H1 (cell line): ENCODE data around the gene PRDM5. TPM values are rescaled to one million over a fixed set of nuclear protein-coding genes. Genes with fewer than 3 reads are reported as not detected.

Experiments
- CTCF ChIA-PET: fragments of 300-600 bp; sonication (Branson Sonifier 250); formaldehyde crosslinking; loops from one replicate; lab custom pipeline; 2021; ENCODE audit not compliant: partially characterized antibody; lab: Charles Lee
- POLR2A ChIA-PET: fragments of 300-600 bp; sonication (Branson Sonifier 250); formaldehyde crosslinking; loops from one replicate; lab custom pipeline; 2021; ENCODE audit warnings: inconsistent platforms; ENCODE audit not compliant: partially characterized antibody; lab: Charles Lee
- DNase-seq, 2 experiments: peaks; one replicate each; pipeline versions ENCODE4 v3.0.0 to v3.0.0-alpha.2; 2010 to 2022; ENCODE audit warnings: low spot score in 2 of 2, low read depth in 1 of 2, mixed read lengths in 1 of 2
- FAIRE-seq: peaks from 2 replicates; lab custom pipeline; 2011; peaks lifted over from hg19 to GRCh38; lab: Jason Lieb, UNC
- H2AFZ ChIP-seq: 2 replicates; pipeline ENCODE4 v1.8.1; 2012; ENCODE audit warnings: low read length, inconsistent platforms
- H2AK5ac ChIP-seq: 2 replicates; pipeline ENCODE4 v1.6.1; 2013; ENCODE audit warnings: low read depth, low read length
- H2BK120ac ChIP-seq: replicated peaks from 2 replicates; pipeline ENCODE3; 2013; ENCODE audit warnings: low read depth, low read length, inconsistent platforms
- H2BK12ac ChIP-seq: 2 replicates; pipeline ENCODE4 v1.6.1; 2013; ENCODE audit warnings: low read depth, low read length
- H2BK15ac ChIP-seq: 2 replicates; pipeline ENCODE4 v1.6.1; 2013; ENCODE audit warnings: low read length
- H2BK20ac ChIP-seq: 2 replicates; pipeline ENCODE4 v1.6.1; 2013; ENCODE audit warnings: low read length
- H2BK5ac ChIP-seq: 2 replicates; pipeline ENCODE4 v1.6.1; 2013; ENCODE audit warnings: low read depth, low read length
- H3K14ac ChIP-seq: 2 replicates; pipeline ENCODE4 v1.6.1; 2013; ENCODE audit warnings: inconsistent platforms; ENCODE audit not compliant: insufficient read length
- H3K18ac ChIP-seq: 2 replicates; pipeline ENCODE4 v1.6.1; 2013; ENCODE audit warnings: low read length; ENCODE audit errors: extremely low read depth
- H3K23ac ChIP-seq: 2 replicates; pipeline ENCODE4 v1.6.1; 2013; ENCODE audit warnings: inconsistent platforms; ENCODE audit not compliant: insufficient read length
- H3K23me2 ChIP-seq: 2 replicates; pipeline ENCODE4 v1.6.1; 2013; ENCODE audit warnings: low read depth, low read length
- H3K27ac ChIP-seq: 2 replicates; pipeline ENCODE4 v1.6.1; 2011; ENCODE audit warnings: low read depth, low read length, inconsistent platforms
- H3K27me3 ChIP-seq, 4 experiments: replicated peaks in 1 of 4; 1 replicate in 1 of 4; 2 replicates in 3 of 4; pipeline versions ENCODE4 v1.6.1 to v1.8.1; 2011 to 2013; ENCODE audit warnings: low read length in 3 of 4, mild to moderate bottlenecking in 3 of 4, inconsistent platforms in 2 of 4, mixed read lengths in 2 of 4, moderate library complexity in 1 of 4; ENCODE audit not compliant: control insufficient read depth in 3 of 4, insufficient read depth in 3 of 4; ENCODE audit errors: extremely low read depth in 1 of 4
- H3K36me3 ChIP-seq, 4 experiments: 2 replicates each; pipeline versions ENCODE4 v1.6.1 to v1.8.1; 2011 to 2013; ENCODE audit warnings: mild to moderate bottlenecking in 4 of 4, low read length in 3 of 4, moderate library complexity in 2 of 4, control low read depth in 1 of 4, inconsistent platforms in 1 of 4; ENCODE audit not compliant: insufficient read depth in 4 of 4, control insufficient read depth in 2 of 4
- H3K4ac ChIP-seq: replicated peaks from 2 replicates; pipeline ENCODE3; 2013; ENCODE audit warnings: low read length, low read depth, mixed read lengths, inconsistent platforms; ENCODE audit not compliant: insufficient read length
- H3K4me1 ChIP-seq, 4 experiments: replicated peaks in 1 of 4; 1 replicate in 1 of 4; 2 replicates in 3 of 4; pipeline versions ENCODE4 v1.6.1 to v1.8.1; 2011 to 2013; ENCODE audit warnings: low read length in 3 of 4, inconsistent platforms in 2 of 4, mixed read lengths in 1 of 4; ENCODE audit not compliant: insufficient read depth in 4 of 4, control insufficient read depth in 3 of 4
- H3K4me2 ChIP-seq, 2 experiments: 2 replicates each; pipeline versions ENCODE4 v1.6.1 to v1.8.1; 2011 to 2013; ENCODE audit warnings: low read depth in 2 of 2, low read length in 2 of 2, control low read depth in 1 of 2, inconsistent platforms in 1 of 2, mild to moderate bottlenecking in 1 of 2; ENCODE audit not compliant: insufficient read depth in 1 of 2
- H3K4me3 ChIP-seq, 4 experiments: fragments of 200-600, 300-600 bp in 1 of 4; sonication (generic), shearing (Covaris generic), sonication (Bioruptor Twin) in 1 of 4; 2 replicates each; pipeline versions ENCODE4 v1.5.1 to v1.8.1; 2011 to 2016; ENCODE audit warnings: low read length in 4 of 4, low read depth in 3 of 4, control low read depth in 2 of 4, inconsistent platforms in 2 of 4, mild to moderate bottlenecking in 2 of 4, mixed read lengths in 1 of 4, moderate library complexity in 1 of 4; ENCODE audit not compliant: insufficient read depth in 2 of 4; ENCODE audit errors: extremely low read depth in 1 of 4
- H3K56ac ChIP-seq: replicated peaks from 2 replicates; pipeline ENCODE3; 2013; ENCODE audit warnings: low read depth, mild to moderate bottlenecking, mixed read lengths, low read length, inconsistent platforms; ENCODE audit not compliant: insufficient read length
- H3K79me1 ChIP-seq: 2 replicates; pipeline ENCODE4 v1.6.1; 2013; ENCODE audit warnings: low read depth, low read length, control low read depth
- H3K79me2 ChIP-seq, 2 experiments: 2 replicates each; pipeline versions ENCODE4 v1.6.1 to v1.8.1; 2012 to 2013; ENCODE audit warnings: low read length in 2 of 2, mild to moderate bottlenecking in 2 of 2, inconsistent platforms in 1 of 2; ENCODE audit not compliant: insufficient read depth in 2 of 2, control insufficient read depth in 1 of 2
- H3K9ac ChIP-seq, 4 experiments: replicated peaks in 1 of 4; 1 replicate in 1 of 4; 2 replicates in 3 of 4; pipeline versions ENCODE4 v1.6.1 to v1.8.1; 2011 to 2013; ENCODE audit warnings: low read depth in 3 of 4, low read length in 3 of 4, control low read depth in 2 of 4, mild to moderate bottlenecking in 2 of 4, moderate library complexity in 2 of 4, inconsistent platforms in 1 of 4; ENCODE audit errors: extremely low read depth in 1 of 4
- H3K9me3 ChIP-seq, 2 experiments: 2 replicates each; pipeline versions ENCODE4 v1.6.1 to v1.8.1; 2012 to 2013; ENCODE audit warnings: mild to moderate bottlenecking in 2 of 2, moderate library complexity in 2 of 2, control low read depth in 1 of 2, inconsistent platforms in 1 of 2, low read depth in 1 of 2, low read length in 1 of 2, mixed read lengths in 1 of 2; ENCODE audit not compliant: insufficient read depth in 2 of 2
- H4K20me1 ChIP-seq, 2 experiments: replicated peaks in 1 of 2; 2 replicates each; pipeline versions ENCODE3 to v1.8.1; 2011 to 2013; ENCODE audit warnings: inconsistent platforms in 2 of 2, low read length in 2 of 2, mild to moderate bottlenecking in 1 of 2; ENCODE audit not compliant: insufficient read depth in 2 of 2, control insufficient read depth in 1 of 2
- H4K5ac ChIP-seq: 2 replicates; pipeline ENCODE4 v1.6.1; 2013; ENCODE audit warnings: low read length, low read depth, mixed read lengths, inconsistent platforms; ENCODE audit not compliant: insufficient read length
- H4K8ac ChIP-seq: 2 replicates; pipeline ENCODE4 v1.8.0; 2013; ENCODE audit warnings: mild to moderate bottlenecking, moderate library complexity, low read length, inconsistent platforms; ENCODE audit not compliant: insufficient read depth; ENCODE audit errors: extremely low read depth
- H4K91ac ChIP-seq: replicated peaks from 2 replicates; pipeline ENCODE3; 2013; ENCODE audit warnings: low read length, mixed read lengths, inconsistent platforms; ENCODE audit not compliant: insufficient read length
- CTBP2 ChIP-seq: IDR thresholded peaks from 2 replicates; pipeline ENCODE4 v1.7.0; 2011; ENCODE audit warnings: borderline replicate concordance, mild to moderate bottlenecking, moderate library complexity, mixed read lengths, low read length; ENCODE audit not compliant: insufficient read depth, insufficient read length
- EZH2 ChIP-seq: fragments of 200-600 bp; sonication (generic); IDR thresholded peaks from 2 replicates; pipeline ENCODE4 v1.7.1; 2012; ENCODE audit warnings: low read depth, mild to moderate bottlenecking, moderate library complexity, low read length, inconsistent platforms; ENCODE audit not compliant: severe bottlenecking
- JUND ChIP-seq: IDR thresholded peaks from 2 replicates; pipeline ENCODE4 v1.6.1; 2011; ENCODE audit warnings: mild to moderate bottlenecking, improper control_type of control experiment, low read length
- KDM1A ChIP-seq: fragments of 200-600, 300-600 bp; sonication (generic); IDR thresholded peaks from 2 replicates; pipeline ENCODE4 v1.7.1; 2016; ENCODE audit warnings: mild to moderate bottlenecking, low read length, borderline replicate concordance
- KDM4A ChIP-seq: IDR thresholded peaks from one replicate; pipeline ENCODE4 v1.7.1; 2012; ENCODE audit warnings: low read depth, mild to moderate bottlenecking, moderate library complexity, low read length, inconsistent platforms; ENCODE audit not compliant: severe bottlenecking
- MAFK ChIP-seq: IDR thresholded peaks from 2 replicates; pipeline ENCODE4 v1.6.1; 2012; ENCODE audit warnings: low read depth, mild to moderate bottlenecking, improper control_type of control experiment, low read length
- SIRT6 ChIP-seq: IDR thresholded peaks from one replicate; pipeline ENCODE4 v1.7.1; 2012; ENCODE audit warnings: low read length, inconsistent platforms
- TCF12 ChIP-seq: IDR thresholded peaks from 2 replicates; pipeline ENCODE4 v1.6.1; 2011; ENCODE audit warnings: low read depth, mild to moderate bottlenecking, low read length
- ZNF274 ChIP-seq: IDR thresholded peaks from 2 replicates; pipeline ENCODE4 v1.7.0; 2012; ENCODE audit warnings: low read length, borderline replicate concordance; ENCODE audit errors: extremely low read depth
- WGBS, 2 experiments: shearing (Covaris generic) in 1 of 2; methylation state at CpG; one replicate each; pipeline versions ENCODE4 v1.1.6 to v1.1.7; 2013 to 2015; ENCODE audit warnings: low lambda C conversion rate in 2 of 2, mixed read lengths in 2 of 2, inconsistent platforms in 1 of 2, low coverage in 1 of 2, missing lambda C conversion rate in 1 of 2; ENCODE audit not compliant: insufficient replicate concordance in 2 of 2, insufficient coverage in 1 of 2, insufficient read length in 1 of 2; ENCODE audit errors: extremely low coverage in 1 of 2, missing lambda C conversion rate in 1 of 2; 5-methylcytosine and 5-hydroxymethylcytosine counted together
- polyA plus RNA-seq, 7 experiments: library from polyadenylated mRNA; depleted of rRNA in 3 of 7; stranded (reverse) in 5 of 7; unstranded in 2 of 7; fragments of >200 nt in 5 of 7; fragments of 200-250 nt in 2 of 7; gene quantifications; 1 replicate in 5 of 7; 2 replicates in 1 of 7; 4 replicates in 1 of 7; pipeline versions ENCODE4 v1.2.1 to v1.2.3, GENCODE V29; 2011 to 2013; ENCODE audit warnings: missing spikeins in 2 of 7, mixed read lengths in 2 of 7
- total RNA-seq: library from RNA; stranded (reverse); fragmentation: NEBNext Ultra II Directional; extraction: Animal tissue kit (Norgen Biotek cat#: 25700); gene quantifications from 2 replicates; pipeline ENCODE4 v1.2.1, GENCODE V29; 2021
- TF ChIP-seq, protein P1 (sequence below): IDR thresholded peaks from 2 replicates; pipeline ENCODE4 v1.6.1; 2012; ENCODE audit warnings: inconsistent platforms
- TF ChIP-seq, protein P2 (sequence below): IDR thresholded peaks from 2 replicates; pipeline ENCODE4 v1.6.1; 2011; ENCODE audit warnings: low read depth, mild to moderate bottlenecking, low read length; ENCODE audit not compliant: insufficient read depth

The PRDM5 gene
- total and polyA plus RNA-seq, 2 of the 8 experiments (the other 6 are each of a cell fraction or from before 2014, with no cell fraction given): 8.2 to 23.4 TPM

DNA sequence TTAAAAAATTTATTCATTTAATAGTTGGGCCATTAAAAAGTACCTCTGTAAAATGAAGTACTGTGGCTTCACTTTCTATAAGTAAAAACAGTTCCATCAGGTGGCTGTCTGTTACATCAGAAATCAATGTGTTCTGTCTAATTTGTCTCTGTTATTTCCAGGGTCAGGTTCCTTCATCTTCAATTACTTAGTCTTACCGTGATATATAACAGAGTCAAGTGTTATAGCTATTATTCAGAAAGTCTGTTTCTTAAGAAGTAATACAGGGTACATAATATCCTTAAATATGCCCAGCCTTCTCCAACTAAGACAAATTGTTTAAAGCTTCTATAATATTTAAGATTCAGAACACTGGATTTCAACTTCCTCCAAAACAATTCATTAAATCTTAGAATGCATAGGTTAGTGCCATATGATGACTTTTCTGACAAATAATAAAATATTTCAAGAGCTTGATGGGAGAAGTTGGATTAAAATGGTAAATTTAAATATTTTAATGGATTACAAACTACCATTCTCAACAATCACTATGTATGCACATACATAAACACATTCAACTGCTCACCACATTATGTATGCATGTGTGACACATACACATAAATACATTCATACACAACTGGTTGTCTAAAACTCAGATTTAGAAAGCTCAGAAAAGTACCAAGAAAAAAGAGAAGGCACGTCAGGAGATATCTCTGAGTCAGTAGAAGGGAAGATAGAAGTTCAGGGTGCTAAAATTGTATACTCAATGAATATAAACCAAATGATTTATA lies 268.5 kb downstream of the PRDM5 start:
- no peak overlapping the region for H3K27ac ChIP-seq
- H3K4me1 ChIP-seq: no peaks in the 10 kb centered on the region
- H3K36me3 ChIP-seq: no peaks in the 10 kb centered on the region
- no peak overlapping the region for H3K4me2 ChIP-seq
- no peaks in the 10 kb centered on the region for H4K20me1 ChIP-seq
- WGBS, 2 experiments: 87% methylated on average over 2 of the region's 2 CpGs; no CpG with 5 or more reads in 1 of the 2 experiments
- H2BK15ac ChIP-seq: no peak overlapping the region
- H2BK120ac ChIP-seq: no peak overlapping the region
- POLR2A ChIA-PET: no interaction called here
- H3K9ac ChIP-seq: no peak overlapping the region
- CTCF ChIA-PET: no interaction called here
- H3K18ac ChIP-seq: no peak overlapping the region
- no peaks in the 10 kb centered on the region for H3K79me2 ChIP-seq
- no peak overlapping the region for H3K14ac ChIP-seq
- no peak overlapping the region for H4K5ac ChIP-seq
- H4K91ac ChIP-seq: no peak overlapping the region
- FAIRE-seq (no peak), DNase-seq (no peak)
- H2BK5ac ChIP-seq: no peak overlapping the region
- no peak overlapping the region for H3K4me3 ChIP-seq
- H3K27me3 ChIP-seq: no peaks in the 10 kb centered on the region
- H3K4ac ChIP-seq: no peak overlapping the region
- no peaks in the 10 kb centered on the region for H3K79me1 ChIP-seq
- no peak overlapping the region for H2AFZ ChIP-seq
- H3K9me3 ChIP-seq: no peaks in the 10 kb centered on the region
- H2BK20ac ChIP-seq: no peak overlapping the region
- H2BK12ac ChIP-seq: no peak overlapping the region
- H3K23me2 ChIP-seq: no peaks in the 10 kb centered on the region
- no peak overlapping the region for H3K23ac ChIP-seq
- no peak overlapping the region for H2AK5ac ChIP-seq
- no peak overlapping the region for H4K8ac ChIP-seq
- no peak overlapping the region for H3K56ac ChIP-seq
- TF ChIP-seq CTBP2 (no peak), KDM1A (no peak), SIRT6 (no peak), MAFK (no peak), JUND (no peak), KDM4A (no peak), EZH2 (no peak), ZNF274 (no peak), TCF12 (no peak)
- TF ChIP-seq, protein P1, sequence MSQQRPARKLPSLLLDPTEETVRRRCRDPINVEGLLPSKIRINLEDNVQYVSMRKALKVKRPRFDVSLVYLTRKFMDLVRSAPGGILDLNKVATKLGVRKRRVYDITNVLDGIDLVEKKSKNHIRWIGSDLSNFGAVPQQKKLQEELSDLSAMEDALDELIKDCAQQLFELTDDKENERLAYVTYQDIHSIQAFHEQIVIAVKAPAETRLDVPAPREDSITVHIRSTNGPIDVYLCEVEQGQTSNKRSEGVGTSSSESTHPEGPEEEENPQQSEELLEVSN: no peak
- TF ChIP-seq, protein P2, sequence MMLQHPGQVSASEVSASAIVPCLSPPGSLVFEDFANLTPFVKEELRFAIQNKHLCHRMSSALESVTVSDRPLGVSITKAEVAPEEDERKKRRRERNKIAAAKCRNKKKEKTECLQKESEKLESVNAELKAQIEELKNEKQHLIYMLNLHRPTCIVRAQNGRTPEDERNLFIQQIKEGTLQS: no peak
